Naive B cell (primary cell): ENCODE measurements around the gene BMPR1A. TPM values are rescaled to one million over a fixed set of nuclear protein-coding genes. Genes with fewer than 3 reads are reported as not detected.
"Not testable (repeated sequence)": the region's sequence is repeated elsewhere in the genome, so short reads cannot be mapped to it uniquely, and the experiment has no call there.

Source experiments
- ATAC-seq, 2 donors: fragments of 150-1000 bp; cut with Tn5 transposase; 2 replicates each; pipeline ENCODE4 v1.10.0; 2021; ENCODE audit warnings: low read depth in 2 of 2, mild to moderate bottlenecking in 2 of 2, moderate library complexity in 2 of 2
- DNase-seq: peaks from one replicate; pipeline ENCODE4 v3.0.0; 2022
- H3K27ac Mint-ChIP-seq, 6 donors: one replicate each; pipeline ENCODE4 v1.8.0; 2020 to 2022; ENCODE audit warnings: mild to moderate bottlenecking in 6 of 6, mixed read lengths in 6 of 6, moderate library complexity in 5 of 6, inconsistent platforms in 2 of 6
- H3K27me3 Mint-ChIP-seq, 3 donors: one replicate each; pipeline ENCODE4 v1.8.0; 2021 to 2022; ENCODE audit warnings: mixed read lengths in 3 of 3, mild to moderate bottlenecking in 1 of 3
- H3K36me3 Mint-ChIP-seq, 2 donors: one replicate each; pipeline ENCODE4 v1.8.0; 2020 to 2022; ENCODE audit warnings: mixed read lengths in 2 of 2, inconsistent platforms in 1 of 2, mild to moderate bottlenecking in 1 of 2
- H3K4me1 Mint-ChIP-seq, 3 donors: one replicate each; pipeline ENCODE4 v1.8.0; 2020 to 2022; ENCODE audit warnings: mixed read lengths in 3 of 3, inconsistent platforms in 1 of 3, mild to moderate bottlenecking in 1 of 3, moderate library complexity in 1 of 3
- H3K4me3 Mint-ChIP-seq, 8 donors: one replicate each; pipeline ENCODE4 v1.8.0; 2020 to 2022; ENCODE audit warnings: mild to moderate bottlenecking in 8 of 8, mixed read lengths in 8 of 8, moderate library complexity in 8 of 8, inconsistent platforms in 2 of 8
- H3K9me3 Mint-ChIP-seq, 7 donors: one replicate each; pipeline ENCODE4 v1.8.0; 2020 to 2022; ENCODE audit warnings: mixed read lengths in 7 of 7, mild to moderate bottlenecking in 5 of 7, inconsistent platforms in 2 of 7, moderate library complexity in 1 of 7
- polyA plus RNA-seq, 6 donors: library from polyadenylated mRNA; unstranded; fragments of 300-500 nt; fragmentation: Illumina TruSeq; gene quantifications; one replicate each; pipeline ENCODE4 v1.2.3, GENCODE V29; 2021; ENCODE audit warnings: low read depth in 6 of 6

The BMPR1A gene
- polyA plus RNA-seq, 6 donors from 2014 or later = 0.73 to 3.4 (median 1.2) TPM; not detected in 1

- peak overlapping the region in 2 of 6 donors; percentile 27 to 36 for H3K27ac Mint-ChIP-seq
- no peak for DNase-seq
- ATAC-seq = no peak
- no peaks in the 10 kb centered on the region for H3K9me3 Mint-ChIP-seq
- no peak overlapping the region for H3K4me3 Mint-ChIP-seq
- peaks cover 7 to 20% (median 11%) of the 10 kb centered on the region in 3 donors for H3K27me3 Mint-ChIP-seq
- no peaks in the 10 kb centered on the region for H3K36me3 Mint-ChIP-seq
- H3K4me1 Mint-ChIP-seq = no peaks in the 10 kb centered on the region
These were observed 223.6 kb downstream of the BMPR1A start for GRCh38 chr10:86979977-86980448.

GRCh38 chr10:86981020-86981419 is 224.6 kb downstream of the BMPR1A start:
- DNase-seq, H3K4me1 Mint-ChIP-seq, H3K27ac Mint-ChIP-seq, H3K36me3 Mint-ChIP-seq, H3K4me3 Mint-ChIP-seq, ATAC-seq, H3K9me3 Mint-ChIP-seq: not testable (repeated sequence)
- peaks cover 7 to 20% (median 11%) of the 10 kb centered on the region in 3 donors for H3K27me3 Mint-ChIP-seq

- ATAC-seq (no peak), DNase-seq (no peak)
- Mint-ChIP-seq H3K9me3 (peaks cover 0 to 3% (median 0%) of the 10 kb centered on the region in 7 donors), H3K36me3 (no peaks in the 10 kb centered on the region), H3K4me1 (no peaks in the 10 kb centered on the region), H3K27ac (peak overlapping the region in 1 of 6 donors; percentile 15), H3K27me3 (peaks cover 7 to 21% (median 11%) of the 10 kb centered on the region in 3 donors), H3K4me3 (no peak overlapping the region)
These were observed 225.3 kb downstream of the BMPR1A start for GRCh38 chr10:86981716-86982115.

Other genes starting within 250 kb of the BMPR1A start
- 10 to 100 TPM; 19.7 to 40.0 (median 32.7) TPM for gene WAPL, start 234.8 kb upstream of the BMPR1A start, polyA plus RNA-seq
- not detected for gene OPN4, start 102.1 kb upstream of the BMPR1A start, polyA plus RNA-seq
- gene LDB3, start 88.1 kb upstream of the BMPR1A start, polyA plus RNA-seq = under 1 TPM in 1 of 6 donors, not detected in 5; 0.24 TPM
- not detected for gene MMRN2, start 201.0 kb downstream of the BMPR1A start, polyA plus RNA-seq
- not detected for gene SNCG, start 202.0 kb downstream of the BMPR1A start, polyA plus RNA-seq
- gene ADIRF, start 211.9 kb downstream of the BMPR1A start, polyA plus RNA-seq = not detected